HT1080 (cell line): ENCODE results near the gene ENTHD1. TPM values are rescaled to one million over a fixed set of nuclear protein-coding genes. Genes with fewer than 3 reads are reported as not detected.
"Not testable (repeated sequence)": the region's sequence is repeated elsewhere in the genome, so short reads cannot be mapped to it uniquely, and the experiment has no call there.

ENCODE experiments used
- DNase-seq: peaks from one replicate; pipeline ENCODE4 v3.0.0-alpha.2; 2015; ENCODE audit warnings: low read depth
- total RNA-seq: library from RNA; depleted of rRNA; stranded (reverse); fragments of >200 nt; shearing (Covaris generic); gene quantifications from 2 replicates; pipeline ENCODE4 v1.2.3, GENCODE V29; 2014

The ENTHD1 gene
- total RNA-seq, 1 experiment from 2014 or later, result not detected

DNA sequence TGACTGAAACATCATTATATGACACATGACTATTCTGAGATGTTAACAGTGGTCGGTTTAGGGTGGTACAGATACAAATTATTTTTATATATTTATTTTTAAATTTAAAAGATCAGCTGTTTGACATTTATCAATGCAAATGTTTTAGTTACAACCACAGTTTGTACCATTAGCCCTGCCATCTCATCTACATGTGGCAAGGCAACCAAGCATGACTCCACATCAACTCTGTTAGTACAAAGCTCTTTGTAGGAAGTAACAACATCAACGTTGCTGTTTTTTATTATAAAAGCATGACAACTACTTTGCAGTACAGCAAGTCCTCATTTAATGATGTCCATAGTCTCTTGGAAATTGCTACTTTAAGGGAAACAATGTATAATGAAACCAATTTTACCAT, 40.8 kb downstream of the ENTHD1 start:
- no peak for DNase-seq

DNA sequence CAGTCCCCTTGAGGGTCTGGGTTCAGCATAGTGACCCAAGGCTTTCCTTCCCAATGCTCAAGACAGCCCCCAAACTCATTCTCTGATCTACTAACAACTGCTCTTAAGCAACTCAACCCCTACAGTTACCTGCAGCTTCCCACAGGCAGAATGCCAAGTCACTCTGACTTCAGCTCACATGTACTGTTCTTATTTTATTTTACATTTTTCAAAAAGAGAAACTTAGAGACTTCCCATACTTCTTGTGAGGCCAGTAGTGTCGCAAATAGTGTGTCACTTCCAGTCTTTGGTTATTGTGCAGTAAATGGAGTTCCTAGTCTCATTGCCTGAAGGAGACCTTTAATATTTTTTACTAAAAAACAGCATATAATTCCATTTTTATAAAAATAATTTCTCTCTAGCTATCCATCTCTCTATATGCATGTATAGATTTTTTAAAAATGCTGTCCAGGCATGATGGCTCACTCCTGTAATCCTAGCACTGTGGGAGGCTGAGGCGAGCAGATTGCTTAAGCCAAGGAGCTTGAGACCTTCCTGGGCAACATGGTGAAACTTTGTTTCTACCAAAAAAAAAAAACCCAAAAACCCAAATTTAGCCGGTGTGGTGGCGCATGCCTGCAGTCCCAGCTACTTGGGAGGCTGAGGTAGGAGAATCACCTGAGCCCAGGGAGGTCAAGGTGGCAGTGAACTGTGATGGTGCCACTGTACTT, 41.8 kb downstream of the ENTHD1 start:
- no peak for DNase-seq

DNA sequence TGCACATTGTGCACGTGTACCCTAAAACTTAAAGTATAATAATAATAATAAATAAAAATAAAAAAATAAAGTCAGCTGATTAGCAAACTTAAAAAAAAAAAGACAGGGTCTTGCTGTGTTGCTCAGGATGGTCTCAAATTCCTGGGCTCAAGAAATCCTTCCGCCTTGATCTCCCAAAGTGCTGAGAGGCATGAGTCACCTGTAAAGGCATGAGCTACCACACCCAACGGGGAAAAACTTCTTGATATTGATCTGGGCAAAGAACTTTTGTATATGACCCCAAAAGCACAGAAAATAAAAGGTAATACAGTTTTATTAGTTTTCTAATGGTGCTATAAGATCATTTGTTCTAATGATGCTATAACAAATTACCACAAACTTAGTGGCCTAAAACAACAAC, 46.1 kb downstream of the ENTHD1 start:
- no peak for DNase-seq

DNA sequence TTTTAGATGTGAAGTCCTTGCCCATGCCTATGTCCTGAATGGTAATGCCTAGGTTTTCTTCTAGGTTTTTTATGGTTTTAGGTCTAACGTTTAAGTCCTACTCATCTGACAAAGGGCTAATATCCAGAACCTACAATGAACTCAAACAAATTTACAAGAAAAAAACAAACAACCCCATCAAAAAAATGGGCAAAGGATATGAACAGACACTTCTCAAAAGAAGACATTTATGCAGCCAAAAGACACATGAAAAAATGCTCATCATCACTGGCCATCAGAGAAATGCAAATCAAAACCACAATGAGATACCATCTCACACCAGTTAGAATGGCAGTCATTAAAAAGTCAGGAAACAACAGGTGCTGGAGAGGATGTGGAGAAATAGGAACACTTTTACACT, 47.0 kb downstream of the ENTHD1 start:
- not testable (repeated sequence) for DNase-seq

DNA sequence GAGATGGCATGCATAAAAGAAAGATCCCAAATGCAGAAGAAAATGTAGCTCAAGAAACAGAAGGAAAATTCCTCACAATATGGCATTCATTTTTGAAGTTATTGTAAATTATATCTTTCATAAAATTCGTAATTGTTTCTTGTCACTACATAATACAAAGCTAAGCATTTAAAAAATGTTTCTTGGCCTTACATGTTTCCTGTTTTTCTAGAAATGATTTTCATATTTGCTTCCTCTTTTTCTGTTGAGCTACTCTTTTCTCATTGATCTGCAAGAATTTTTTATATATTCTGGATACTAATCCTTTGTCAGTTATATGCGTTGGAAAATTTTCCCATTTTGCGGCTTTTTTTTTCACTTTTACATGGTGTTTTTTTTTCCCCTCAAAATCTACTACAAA, 48.0 kb downstream of the ENTHD1 start:
- no peak for DNase-seq

DNA sequence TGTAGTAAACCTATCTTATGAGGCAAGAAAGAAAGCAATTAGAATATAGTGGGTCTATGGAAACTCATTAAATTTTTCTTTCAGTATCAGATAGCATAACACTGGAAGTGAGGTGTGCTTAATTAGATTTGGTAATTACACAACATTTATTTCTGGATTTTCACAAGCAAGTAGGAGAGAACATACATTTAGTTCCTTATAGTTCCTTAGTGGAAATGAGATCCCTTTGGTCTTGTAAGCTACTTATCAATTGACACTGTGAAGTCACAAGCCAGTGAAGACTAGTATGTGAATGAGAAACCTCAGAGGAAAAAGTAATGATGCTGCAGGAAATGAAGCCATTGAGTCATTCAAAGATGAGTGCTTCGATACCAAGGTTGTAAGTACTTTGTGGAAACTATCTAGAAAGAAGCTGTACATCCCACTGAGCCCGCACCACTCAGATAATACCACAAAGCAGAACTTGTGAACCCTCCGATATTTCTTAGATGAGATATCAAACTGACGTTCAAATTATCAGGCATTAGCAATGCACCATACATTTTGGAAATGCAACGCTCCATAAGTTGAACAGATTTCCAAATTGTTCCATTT, 53.5 kb downstream of the ENTHD1 start:
- DNase-seq, result peak; percentile 8

DNA sequence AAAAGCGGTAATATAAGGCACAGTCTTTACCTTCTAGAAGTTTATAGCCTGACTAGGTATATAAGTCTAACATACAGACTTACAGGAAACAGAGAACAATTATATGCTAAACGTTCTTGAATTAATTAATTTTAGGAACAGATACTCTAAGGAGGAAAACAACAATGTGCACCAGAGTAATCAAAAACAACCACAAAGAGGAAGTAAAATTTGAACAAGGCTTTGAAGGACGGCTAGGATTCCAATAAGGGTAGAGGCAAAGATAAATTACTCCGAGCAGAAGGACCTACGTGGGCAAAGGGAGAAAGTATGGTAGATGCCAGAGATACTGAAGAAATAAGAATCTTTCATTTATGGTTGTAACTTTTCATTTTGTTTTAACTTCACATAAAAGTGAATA, 54.4 kb downstream of the ENTHD1 start:
- no peak for DNase-seq

DNA sequence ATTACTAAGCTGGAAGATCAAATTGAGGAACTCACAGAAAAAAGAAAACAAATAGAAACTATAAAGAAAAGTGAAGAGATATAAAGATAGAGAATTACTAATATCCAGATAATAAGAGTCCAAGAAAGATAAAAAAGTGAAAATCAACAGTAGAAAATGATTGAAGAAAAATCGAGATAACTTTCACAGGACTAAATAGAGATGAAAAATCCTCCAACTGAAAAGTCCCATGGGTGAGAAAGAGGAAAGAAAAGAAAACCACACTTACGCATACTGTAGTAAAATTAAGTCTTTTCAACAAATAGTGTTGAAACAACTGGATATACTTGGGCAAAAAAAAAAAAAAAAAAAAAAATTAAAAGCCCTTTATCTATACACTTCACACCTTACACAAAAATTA, 60.0 kb downstream of the ENTHD1 start:
- no peak for DNase-seq

DNA sequence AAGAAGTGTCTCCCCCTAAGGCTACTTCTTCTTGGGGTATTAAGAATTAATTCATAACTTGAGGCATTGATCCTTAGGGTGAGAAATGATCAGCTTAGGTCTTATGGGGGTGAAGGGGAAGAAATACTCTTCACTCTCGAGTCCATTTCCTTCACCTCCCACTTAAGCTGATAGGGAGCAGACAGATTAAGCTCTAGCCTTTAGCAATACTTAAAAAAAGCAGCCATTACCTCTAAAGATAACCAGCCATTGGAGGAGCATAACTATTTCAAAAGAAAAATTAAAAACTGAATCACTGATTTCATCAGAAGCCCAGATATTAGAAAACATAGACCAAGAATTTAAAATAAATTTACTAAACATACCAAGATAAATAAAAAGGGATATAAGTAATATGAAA, 60.5 kb downstream of the ENTHD1 start:
- DNase-seq, result no peak

DNA sequence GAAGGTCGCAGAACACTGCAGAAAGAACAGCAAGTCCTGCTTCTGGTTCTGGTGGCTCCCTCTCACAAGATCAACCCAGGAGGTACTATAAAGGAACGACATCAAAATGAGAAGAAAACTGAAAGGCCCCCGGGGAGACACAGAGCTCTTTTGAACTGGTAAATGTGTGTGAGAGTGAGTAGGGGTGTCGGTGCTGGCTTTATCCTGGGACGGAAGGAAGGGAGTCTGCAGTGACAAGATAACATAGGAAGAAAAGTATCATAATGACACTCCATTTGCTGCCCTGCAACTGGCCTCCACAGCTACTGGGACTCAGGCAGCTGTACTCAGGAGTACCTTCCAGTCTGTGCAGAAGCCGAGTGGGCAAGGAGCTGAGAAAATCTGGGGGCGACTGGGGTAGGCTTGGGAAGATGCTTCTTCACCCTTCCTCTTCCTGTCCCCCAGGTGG, 60.9 kb downstream of the ENTHD1 start:
- no peak for DNase-seq

DNA sequence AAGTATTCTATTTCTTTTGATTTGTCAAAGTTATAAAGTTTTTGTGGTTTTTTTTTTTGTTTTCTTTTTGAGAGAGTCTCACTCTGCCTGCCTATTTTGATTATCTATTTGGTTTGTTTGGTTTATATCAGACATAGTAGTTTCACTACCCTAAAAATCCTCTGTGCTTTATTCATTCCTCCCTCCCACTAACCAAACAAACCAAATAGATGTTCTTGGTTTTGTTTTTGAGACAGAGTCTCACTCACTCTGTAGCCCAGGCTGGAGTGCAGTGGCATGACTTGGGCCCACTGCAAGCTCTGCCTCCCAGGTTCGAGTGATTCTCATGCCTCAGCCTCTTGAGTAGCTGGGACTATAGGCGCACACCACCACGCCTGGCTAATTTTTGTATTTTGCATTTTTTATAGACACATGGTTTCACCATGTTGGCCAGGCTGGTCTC, 67.9 kb downstream of the ENTHD1 start:
- DNase-seq, result no peak

DNA sequence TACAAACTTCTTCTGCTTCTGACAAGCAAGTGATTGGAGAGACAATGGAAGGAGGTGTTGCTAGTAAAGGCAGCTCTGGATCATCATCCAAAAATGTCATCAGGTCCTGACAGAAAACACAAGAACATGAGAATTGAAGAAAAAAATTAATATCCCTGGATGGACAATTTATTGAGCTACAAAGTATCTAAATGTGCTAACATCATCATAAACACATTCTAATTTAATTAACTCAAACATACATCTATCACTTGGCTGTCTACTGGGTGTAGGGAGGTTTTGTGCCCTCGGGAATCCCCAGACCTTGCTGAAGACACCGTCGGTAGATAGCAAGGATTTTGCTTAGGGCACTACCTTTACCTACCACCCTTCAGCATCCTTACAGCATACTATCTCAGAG, 72.6 kb downstream of the ENTHD1 start:
- DNase-seq, result no peak

DNA sequence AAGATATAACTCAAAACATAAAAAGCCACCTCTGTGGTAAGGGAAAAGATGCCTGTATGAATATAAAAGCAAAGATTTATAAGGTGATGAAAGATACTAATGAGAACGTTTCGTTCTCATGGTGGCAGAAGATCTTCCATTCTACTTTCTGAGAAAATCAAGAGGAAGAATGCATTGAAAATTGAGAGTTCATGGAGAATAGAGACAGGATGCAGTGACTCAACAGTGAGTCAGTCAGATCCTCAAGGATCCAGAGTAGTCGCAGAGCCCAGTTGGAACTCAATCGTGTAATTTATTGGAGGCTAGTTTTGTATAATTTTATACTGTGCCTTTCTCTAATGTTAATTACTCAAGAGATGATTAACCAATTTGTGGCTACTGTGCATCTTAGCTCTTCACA, 73.3 kb downstream of the ENTHD1 start:
- peak; percentile 81 for DNase-seq

DNA sequence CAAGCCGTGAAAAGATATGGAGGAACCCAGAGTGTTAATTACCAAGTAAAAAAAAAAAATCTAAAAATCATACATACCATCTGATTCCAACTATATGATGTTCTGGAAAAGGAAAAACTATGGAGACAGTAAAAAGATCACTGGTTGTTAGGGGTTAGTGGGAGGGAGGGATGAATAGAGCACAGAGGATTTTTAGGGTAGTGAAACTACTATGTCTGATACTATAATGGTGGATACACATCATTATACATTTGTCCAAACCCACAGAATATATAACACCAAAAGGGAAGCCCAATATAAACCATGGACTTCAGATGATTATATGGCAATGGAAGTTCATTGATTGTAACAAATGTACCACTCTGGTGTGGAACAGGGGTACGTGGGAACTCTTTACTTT, 74.1 kb downstream of the ENTHD1 start:
- DNase-seq, result no peak

DNA sequence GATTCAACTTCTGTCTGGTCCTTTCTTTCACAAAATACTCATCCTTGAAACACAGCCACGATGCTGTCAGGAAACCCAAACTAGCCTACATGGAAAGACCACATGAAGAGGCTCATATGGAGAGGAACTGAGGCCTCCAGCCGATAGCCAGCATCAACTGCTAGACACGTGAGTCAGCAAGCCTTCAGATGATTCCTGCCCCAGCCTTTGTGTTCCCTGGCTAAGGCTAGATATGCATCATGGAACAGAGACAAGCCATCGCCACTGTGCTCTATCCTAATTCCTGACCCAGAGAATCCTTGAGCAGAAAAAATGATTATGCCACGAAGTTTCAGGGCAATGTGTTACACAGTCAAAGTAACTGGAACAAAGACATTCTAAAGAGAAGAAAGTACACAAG, 75.5 kb downstream of the ENTHD1 start:
- DNase-seq, result peak; percentile 53

DNA sequence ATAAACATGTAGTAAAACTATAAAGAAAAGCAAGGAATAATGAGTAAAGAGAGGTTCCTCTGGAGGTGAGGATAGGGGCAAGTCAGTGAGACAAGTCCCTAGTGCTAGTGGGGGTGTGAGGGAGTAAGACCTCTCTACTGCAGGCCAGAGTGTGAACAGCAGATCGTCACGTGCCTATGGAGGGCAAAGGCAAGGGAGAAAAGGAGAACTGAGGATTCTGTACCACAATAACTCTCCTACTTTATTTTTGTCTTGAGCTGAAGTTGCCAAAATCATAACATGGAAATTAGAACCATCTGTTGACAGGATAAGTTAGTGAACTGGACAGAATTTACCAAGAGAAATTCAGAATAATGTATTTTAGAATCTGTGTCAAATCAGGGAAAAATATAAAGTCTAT, 77.6 kb downstream of the ENTHD1 start:
- no peak for DNase-seq

DNA sequence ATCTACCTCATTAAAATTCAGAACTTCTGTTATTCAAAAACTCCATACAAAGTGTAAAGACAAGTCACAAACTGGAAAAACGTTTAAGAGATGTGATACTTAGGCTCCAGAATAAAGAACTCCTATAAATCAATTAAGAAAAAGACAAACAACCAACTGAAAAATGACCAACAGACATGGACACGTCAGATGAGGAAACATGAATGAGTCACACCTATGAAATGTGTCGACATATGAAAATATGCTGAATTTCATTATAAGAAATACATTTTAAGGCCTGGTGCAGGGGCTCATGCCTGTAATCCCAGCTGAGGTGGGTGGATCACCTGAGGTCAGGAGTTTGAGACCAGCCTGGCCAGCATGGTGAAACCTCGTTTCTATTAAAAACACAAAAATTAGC, 78.7 kb downstream of the ENTHD1 start:
- peak; percentile 10 for DNase-seq

DNA sequence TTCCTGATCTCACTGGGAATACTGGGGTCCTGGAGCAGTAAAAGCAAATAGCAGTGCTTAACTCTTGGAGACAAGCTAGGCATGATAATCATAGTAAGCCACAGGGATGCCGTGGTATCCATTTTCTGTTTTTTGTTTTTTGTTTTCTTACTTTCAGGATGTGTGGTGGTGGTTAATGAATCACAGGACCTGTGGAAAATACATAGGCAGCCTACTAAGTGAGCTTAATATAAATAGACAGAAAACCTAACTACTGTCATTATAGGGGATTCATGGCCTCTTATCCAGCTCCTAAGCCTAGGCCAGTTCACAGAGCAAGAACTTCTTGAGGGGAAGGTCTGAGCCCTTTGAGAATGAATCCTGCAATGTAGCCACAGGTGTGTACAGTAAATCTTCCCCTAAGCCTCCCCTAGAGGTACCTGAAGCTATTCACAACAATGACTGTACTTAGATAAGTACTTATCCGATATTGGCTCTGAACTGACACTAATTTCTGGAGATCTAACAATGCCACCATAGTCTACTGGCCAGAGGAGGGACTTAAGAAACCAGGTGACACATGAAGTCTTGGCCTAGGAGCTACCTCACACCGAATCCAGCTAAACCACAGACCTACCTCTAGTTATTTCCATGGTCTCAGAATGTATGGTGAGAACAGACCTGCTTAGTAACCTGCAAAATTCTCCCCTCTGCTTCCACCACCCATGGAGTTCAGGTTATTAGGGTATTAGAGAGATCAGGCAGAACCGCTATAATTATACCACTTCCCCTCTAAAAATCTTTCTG, 83.6 kb downstream of the ENTHD1 start:
- no peak for DNase-seq

DNA sequence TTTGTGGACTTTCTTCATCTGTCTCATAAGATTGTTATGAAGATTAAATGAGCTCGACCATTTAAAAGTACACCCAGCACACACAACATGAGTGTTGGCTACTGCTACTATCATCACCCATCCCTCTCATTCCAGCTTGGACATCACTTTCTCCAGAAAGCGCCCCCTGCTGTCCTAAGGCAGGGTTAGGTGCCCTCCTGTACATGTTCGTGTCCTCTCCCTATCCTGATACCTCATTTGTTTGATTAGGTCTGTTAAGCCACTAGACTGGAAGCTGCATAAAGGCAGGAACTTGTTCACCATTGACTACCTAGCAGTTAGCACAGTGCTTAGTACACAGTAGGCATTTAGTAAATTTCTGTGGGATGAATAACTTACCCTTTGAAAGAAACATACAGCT, 85.5 kb downstream of the ENTHD1 start:
- DNase-seq, result peak; percentile 29

DNA sequence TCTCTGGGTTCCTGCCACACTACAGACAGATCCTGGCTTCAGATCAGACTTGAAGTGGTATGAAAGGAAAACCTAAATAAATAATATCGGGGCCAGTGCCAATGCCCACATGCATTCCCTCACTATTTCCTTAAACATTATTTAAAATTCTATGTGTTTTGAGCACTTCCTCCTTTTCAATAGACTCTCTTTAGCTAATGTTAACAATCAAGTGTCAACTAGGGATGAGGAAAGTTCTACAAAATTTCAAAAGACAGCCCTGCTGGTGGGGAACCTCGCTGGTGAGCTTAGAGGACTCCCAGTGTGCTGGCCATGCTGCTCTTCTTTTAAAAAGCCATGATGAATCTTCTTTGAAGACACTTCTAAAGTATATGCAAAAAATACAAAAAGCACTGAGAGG, 87.5 kb downstream of the ENTHD1 start:
- no peak for DNase-seq

DNA sequence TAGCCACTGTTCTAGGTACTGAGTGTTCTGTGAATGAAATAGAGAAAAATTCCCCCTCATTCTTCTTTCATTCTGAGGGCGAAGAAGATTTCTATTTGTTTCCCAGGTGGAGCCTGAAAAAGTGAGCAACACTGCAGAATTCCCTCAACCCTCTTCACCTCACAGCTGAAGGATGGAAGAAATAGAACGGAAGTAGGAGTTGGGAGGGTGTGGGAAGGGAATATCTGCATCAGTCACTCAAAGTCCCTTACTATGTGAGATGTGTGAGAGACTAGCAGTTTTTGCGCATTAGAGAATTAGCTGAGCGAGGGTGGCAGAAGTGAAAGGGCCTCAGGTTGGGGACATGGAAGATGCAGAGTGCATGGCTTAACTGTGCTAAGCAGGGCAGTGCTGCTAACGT, 88.4 kb downstream of the ENTHD1 start:
- DNase-seq, result no peak

DNA sequence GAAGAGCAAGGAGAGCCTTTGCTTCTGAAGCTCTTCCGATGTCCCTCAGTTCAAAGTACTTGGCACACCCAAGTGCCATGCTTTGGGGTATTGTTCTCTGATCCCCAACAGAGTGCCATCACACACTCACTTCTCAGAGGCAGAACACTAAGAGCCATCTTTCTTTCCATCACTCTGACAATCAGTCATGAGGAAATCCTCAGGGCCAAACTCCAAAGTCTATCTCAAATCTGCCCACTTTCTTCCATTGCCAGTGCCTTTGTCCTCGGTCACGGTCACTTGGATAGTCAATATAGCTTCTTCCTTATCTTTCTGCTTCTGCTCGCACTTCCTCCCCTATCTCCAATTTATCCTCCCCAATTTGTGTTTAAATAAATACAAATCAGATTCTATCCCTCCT, 90.9 kb downstream of the ENTHD1 start:
- DNase-seq, result no peak
